CD8-positive, alpha-beta memory T cell (primary cell): ENCODE data around the gene RREB1. TPM values are rescaled to one million over a fixed set of nuclear protein-coding genes. Genes with fewer than 3 reads are reported as not detected.

Experiments used
- CTCF ChIA-PET: fragments of 350-600 bp; sonication (Branson Sonifier 250); formaldehyde crosslinking; loops from one replicate; lab custom pipeline; 2021; ENCODE audit warnings: antibody characterized with exemption; lab: Charles Lee
- POLR2A ChIA-PET: fragments of 350-600 bp; sonication (Branson Sonifier 250); formaldehyde crosslinking; loops from one replicate; lab custom pipeline; 2021; ENCODE audit warnings: antibody characterized with exemption; lab: Charles Lee
- DNase-seq, 5 donors: peaks; one replicate each; pipeline versions ENCODE4 v3.0.0 to v3.0.0-alpha.2; 2020 to 2022; ENCODE audit warnings: mixed read lengths in 1 of 5
- H3K27ac ChIP-seq: one replicate; pipeline ENCODE4 v1.7.0; 2013; ENCODE audit warnings: low read depth, mild to moderate bottlenecking, low read length, moderate library complexity
- H3K27me3 ChIP-seq: 2 replicates; pipeline ENCODE4 v1.7.0; 2013; ENCODE audit warnings: low read length, mild to moderate bottlenecking; ENCODE audit not compliant: insufficient read depth, poor library complexity, severe bottlenecking
- H3K36me3 ChIP-seq: 2 replicates; pipeline ENCODE4 v1.7.0; 2013; ENCODE audit warnings: mild to moderate bottlenecking, low read length, moderate library complexity; ENCODE audit not compliant: insufficient read depth
- H3K4me1 ChIP-seq: 2 replicates; pipeline ENCODE4 v1.7.0; 2013; ENCODE audit warnings: mild to moderate bottlenecking, low read length, moderate library complexity; ENCODE audit not compliant: insufficient read depth
- H3K4me3 ChIP-seq: 2 replicates; pipeline ENCODE4 v1.7.0; 2013; ENCODE audit warnings: mild to moderate bottlenecking, low read length
- H3K9me3 ChIP-seq: 2 replicates; pipeline ENCODE4 v1.7.0; 2013; ENCODE audit warnings: mild to moderate bottlenecking, low read length
- H3K27ac Mint-ChIP-seq, 8 donors: one replicate each; pipeline ENCODE4 v1.8.0; 2020 to 2021; ENCODE audit warnings: mixed read lengths in 8 of 8, mild to moderate bottlenecking in 6 of 8, inconsistent platforms in 3 of 8, moderate library complexity in 3 of 8
- H3K27me3 Mint-ChIP-seq, 2 donors: one replicate each; pipeline ENCODE4 v1.8.0; 2020 to 2021; ENCODE audit warnings: mixed read lengths in 2 of 2, mild to moderate bottlenecking in 1 of 2, moderate library complexity in 1 of 2
- H3K36me3 Mint-ChIP-seq, 3 donors: one replicate each; pipeline ENCODE4 v1.8.0; 2020 to 2021; ENCODE audit warnings: mixed read lengths in 3 of 3, inconsistent platforms in 1 of 3, mild to moderate bottlenecking in 1 of 3
- H3K4me1 Mint-ChIP-seq, 3 donors: one replicate each; pipeline ENCODE4 v1.8.0; 2020 to 2021; ENCODE audit warnings: mixed read lengths in 3 of 3, inconsistent platforms in 1 of 3, mild to moderate bottlenecking in 1 of 3
- H3K4me3 Mint-ChIP-seq, 7 donors: one replicate each; pipeline ENCODE4 v1.8.0; 2020 to 2021; ENCODE audit warnings: mixed read lengths in 7 of 7, mild to moderate bottlenecking in 6 of 7, moderate library complexity in 4 of 7, inconsistent platforms in 2 of 7
- H3K9me3 Mint-ChIP-seq, 5 donors: one replicate each; pipeline ENCODE4 v1.8.0; 2020 to 2022; ENCODE audit warnings: mixed read lengths in 5 of 5, mild to moderate bottlenecking in 3 of 5, moderate library complexity in 2 of 5, inconsistent platforms in 1 of 5
- polyA plus RNA-seq: library from polyadenylated mRNA; unstranded; fragments of 300-500 nt; fragmentation: Illumina TruSeq; gene quantifications from one replicate; pipeline ENCODE4 v1.2.3, GENCODE V29; 2021
- total RNA-seq, 2 experiments: library from RNA; stranded (reverse); gene quantifications; one replicate each; pipeline ENCODE4 v1.2.3, GENCODE V29; 2021

Gene RREB1
- total and polyA plus RNA-seq, 3 experiments from 2014 or later: 8.5 to 18.7 (median 17.7) TPM

DNA sequence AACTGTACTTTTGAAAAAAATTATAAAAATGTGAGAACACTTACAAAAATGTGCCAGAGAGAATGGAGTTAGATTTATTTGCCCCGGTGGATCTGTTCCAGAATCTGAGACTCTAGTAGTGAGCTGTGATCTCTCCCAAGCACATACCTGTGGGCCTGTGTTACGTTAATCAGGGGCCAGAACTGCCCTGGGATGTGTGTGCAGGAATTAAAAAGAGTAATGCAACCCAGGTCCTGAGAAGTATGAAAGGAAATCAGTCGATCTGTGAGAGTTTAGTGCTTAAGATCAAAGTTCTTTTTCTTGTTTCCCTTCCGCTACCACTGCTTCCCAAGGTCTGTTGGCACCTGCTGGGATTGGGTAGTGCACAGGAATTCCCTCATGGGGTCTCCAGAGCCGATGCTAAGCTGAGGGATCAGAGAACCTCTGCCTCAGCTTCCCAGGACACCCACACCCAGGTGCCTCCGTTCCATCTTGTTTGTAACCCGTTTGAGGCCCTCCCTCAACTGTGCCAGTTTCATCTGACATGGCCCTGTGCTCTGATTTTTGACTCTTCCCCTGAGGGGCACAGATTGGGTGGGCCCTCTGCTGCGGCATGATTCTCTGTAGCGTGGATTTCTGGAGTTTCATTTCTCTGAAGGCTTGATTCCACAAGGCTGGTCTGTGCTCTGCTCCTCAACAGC, 87.7 kb downstream of the RREB1 start:
- CTCF ChIA-PET: no interaction called here
- H3K27me3 ChIP-seq: no peaks in the 10 kb centered on the region
- H3K9me3 ChIP-seq: no peaks in the 10 kb centered on the region
- no peak overlapping the region for H3K27ac ChIP-seq
- H3K27me3 Mint-ChIP-seq: no peaks in the 10 kb centered on the region
- no peaks in the 10 kb centered on the region for H3K36me3 ChIP-seq
- peaks cover 0 to 1% (median 0%) of the 10 kb centered on the region in 5 donors for H3K9me3 Mint-ChIP-seq
- DNase-seq: peak in 1 of 5 donors; percentile 16
- POLR2A ChIA-PET: no interaction called here
- H3K36me3 Mint-ChIP-seq: peaks cover 9 to 75% (median 17%) of the 10 kb centered on the region in 3 donors
- H3K27ac Mint-ChIP-seq: peak overlapping the region in 4 of 8 donors; percentile 29 to 86 (median 58)
- peaks cover 25% of the 10 kb centered on the region for H3K4me1 ChIP-seq
- H3K4me1 Mint-ChIP-seq: peaks cover 25 to 46% (median 30%) of the 10 kb centered on the region in 3 donors
- H3K4me3 Mint-ChIP-seq: peak overlapping the region in 2 of 7 donors; percentile 32 to 39
- H3K4me3 ChIP-seq: no peak overlapping the region

DNA sequence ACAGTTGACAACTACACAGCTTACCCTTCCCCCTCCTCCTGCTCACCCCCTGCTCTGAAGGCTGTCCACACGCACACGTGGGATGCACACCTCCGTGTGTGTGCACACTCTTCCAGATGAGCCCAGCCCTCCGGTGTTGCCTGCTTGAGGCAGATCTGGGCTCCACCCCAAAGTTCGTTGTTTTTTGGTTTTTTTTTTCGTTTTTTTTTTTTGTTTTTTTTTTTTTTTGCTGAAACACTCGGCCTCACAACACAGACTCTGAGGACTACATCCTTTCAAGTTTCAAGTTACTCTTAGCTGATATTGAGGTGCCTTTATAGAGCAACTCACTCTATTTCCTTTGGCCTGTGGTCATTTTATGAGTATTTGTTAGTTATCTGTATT, 88.2 kb downstream of the RREB1 start:
- ChIA-PET POLR2A (no interaction called here), CTCF (interaction anchor here (0.7 to 1.4 kb wide), 3 partner anchors 12 to 510 kb away, joined by 3 to 4 read pairs (median 3); no protein-coding TSS in a partner anchor)
- Histone ChIP-seq H3K27ac (no peak overlapping the region), H3K27me3 (no peaks in the 10 kb centered on the region), H3K4me1 (peaks cover 25% of the 10 kb centered on the region), H3K4me3 (no peak overlapping the region), H3K9me3 (no peaks in the 10 kb centered on the region), H3K36me3 (no peaks in the 10 kb centered on the region)
- peaks cover 25 to 50% (median 30%) of the 10 kb centered on the region in 3 donors for H3K4me1 Mint-ChIP-seq
- no peak for DNase-seq
- peak overlapping the region in 5 of 8 donors; percentile 29 to 86 (median 56) for H3K27ac Mint-ChIP-seq
- peak overlapping the region in 2 of 7 donors; percentile 32 to 39 for H3K4me3 Mint-ChIP-seq
- H3K36me3 Mint-ChIP-seq: peaks cover 4 to 75% (median 12%) of the 10 kb centered on the region in 3 donors
- peaks cover 0 to 1% (median 0%) of the 10 kb centered on the region in 5 donors for H3K9me3 Mint-ChIP-seq
- no peaks in the 10 kb centered on the region for H3K27me3 Mint-ChIP-seq

GRCh38 chr6:7196685-7197283, 89.0 kb downstream of the RREB1 start:
- no peak for DNase-seq
- H3K4me1 Mint-ChIP-seq: peaks cover 27 to 54% (median 30%) of the 10 kb centered on the region in 3 donors
- Histone ChIP-seq H3K4me3 (no peak overlapping the region), H3K4me1 (peaks cover 25% of the 10 kb centered on the region), H3K9me3 (no peaks in the 10 kb centered on the region), H3K36me3 (no peaks in the 10 kb centered on the region), H3K27me3 (no peaks in the 10 kb centered on the region), H3K27ac (no peak overlapping the region)
- no peak overlapping the region for H3K27ac Mint-ChIP-seq
- H3K9me3 Mint-ChIP-seq: peaks cover 0 to 1% (median 0%) of the 10 kb centered on the region in 5 donors
- ChIA-PET POLR2A (no interaction called here), CTCF (interaction anchor here (0.7 to 1.4 kb wide), 3 partner anchors 13 to 511 kb away, joined by 3 to 4 read pairs (median 3); no protein-coding TSS in a partner anchor)
- H3K4me3 Mint-ChIP-seq: no peak overlapping the region
- H3K27me3 Mint-ChIP-seq: no peaks in the 10 kb centered on the region
- H3K36me3 Mint-ChIP-seq: peaks cover 0 to 76% (median 10%) of the 10 kb centered on the region in 3 donors

- H3K4me1 Mint-ChIP-seq: peaks cover 26 to 58% (median 30%) of the 10 kb centered on the region in 3 donors
- POLR2A ChIA-PET: no interaction called here
- H3K4me3 Mint-ChIP-seq: no peak overlapping the region
Measured at GRCh38 chr6:7197747-7198146, 90.0 kb downstream of the RREB1 start.

DNA sequence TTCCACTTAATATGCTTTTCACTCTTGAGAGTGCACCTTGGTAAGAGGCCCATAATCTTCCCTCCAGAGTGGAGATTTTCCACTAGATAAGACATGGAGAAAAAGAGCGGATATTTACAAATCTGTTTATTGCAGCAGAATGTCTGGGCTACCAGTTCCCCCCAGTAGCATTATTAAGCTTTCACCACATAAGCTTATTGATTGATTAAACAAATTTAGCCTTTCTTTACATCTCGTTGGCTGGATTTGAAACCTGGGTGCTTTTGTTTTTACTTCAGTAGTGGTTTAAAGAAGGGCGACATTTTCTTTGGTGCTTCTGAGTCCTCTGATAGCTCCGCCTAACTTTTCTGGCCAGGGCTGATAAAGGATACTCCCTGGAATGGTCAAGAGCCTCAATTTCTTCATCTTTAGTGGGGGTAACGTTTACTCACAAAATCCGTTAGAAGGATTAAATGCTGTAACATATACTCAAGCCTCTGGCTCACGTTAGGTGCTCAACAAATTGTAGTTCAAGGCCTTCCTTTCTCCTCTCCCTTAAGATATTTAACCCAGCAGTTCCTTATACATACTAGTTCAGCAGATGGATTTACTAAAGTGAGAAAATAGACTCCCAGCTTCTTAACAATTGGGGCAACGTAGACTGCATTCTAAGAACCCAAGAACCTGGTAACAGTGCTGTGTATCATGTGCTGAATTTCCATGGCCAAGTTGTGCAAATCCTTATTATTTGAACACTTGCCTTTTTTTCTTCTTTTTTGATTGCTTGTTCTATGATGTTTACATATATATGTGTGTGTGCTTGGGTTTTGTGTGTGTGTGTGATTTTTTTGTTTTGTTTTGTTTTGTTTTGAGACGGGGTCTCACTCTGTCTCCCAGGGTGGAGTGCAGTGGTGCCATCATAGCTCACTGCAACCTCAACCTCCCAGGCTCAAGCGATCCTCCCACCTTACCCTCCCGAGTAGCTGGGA, 91.4 kb downstream of the RREB1 start:
- Histone ChIP-seq H3K27me3 (no peaks in the 10 kb centered on the region), H3K4me3 (no peak overlapping the region), H3K27ac (peak overlapping the region; percentile 69), H3K36me3 (peaks cover 12% of the 10 kb centered on the region), H3K9me3 (no peaks in the 10 kb centered on the region), H3K4me1 (peaks cover 25% of the 10 kb centered on the region)
- ChIA-PET CTCF (no interaction called here), POLR2A (no interaction called here)
- Mint-ChIP-seq H3K36me3 (peaks cover 0 to 74% (median 14%) of the 10 kb centered on the region in 3 donors), H3K4me1 (peaks cover 18 to 53% (median 30%) of the 10 kb centered on the region in 3 donors), H3K4me3 (no peak overlapping the region), H3K27me3 (no peaks in the 10 kb centered on the region), H3K27ac (peak overlapping the region in 2 of 8 donors; percentile 23 to 87), H3K9me3 (peaks cover 0 to 1% (median 0%) of the 10 kb centered on the region in 5 donors)
- DNase-seq: no peak

More at GRCh38 chr6:7197747-7198146, 90.0 kb downstream of the RREB1 start:
- H3K27ac ChIP-seq: no peak overlapping the region
- H3K9me3 Mint-ChIP-seq: peaks cover 0 to 1% (median 0%) of the 10 kb centered on the region in 5 donors
- CTCF ChIA-PET: no interaction called here
- H3K27ac Mint-ChIP-seq: no peak overlapping the region
- H3K36me3 Mint-ChIP-seq: peaks cover 0 to 77% (median 13%) of the 10 kb centered on the region in 3 donors
- H3K4me1 ChIP-seq: peaks cover 25% of the 10 kb centered on the region
- no peaks in the 10 kb centered on the region for H3K27me3 ChIP-seq
- no peaks in the 10 kb centered on the region for H3K27me3 Mint-ChIP-seq
- peaks cover 3% of the 10 kb centered on the region for H3K36me3 ChIP-seq
- DNase-seq: no peak
- H3K4me3 ChIP-seq: no peak overlapping the region
- no peaks in the 10 kb centered on the region for H3K9me3 ChIP-seq

DNA sequence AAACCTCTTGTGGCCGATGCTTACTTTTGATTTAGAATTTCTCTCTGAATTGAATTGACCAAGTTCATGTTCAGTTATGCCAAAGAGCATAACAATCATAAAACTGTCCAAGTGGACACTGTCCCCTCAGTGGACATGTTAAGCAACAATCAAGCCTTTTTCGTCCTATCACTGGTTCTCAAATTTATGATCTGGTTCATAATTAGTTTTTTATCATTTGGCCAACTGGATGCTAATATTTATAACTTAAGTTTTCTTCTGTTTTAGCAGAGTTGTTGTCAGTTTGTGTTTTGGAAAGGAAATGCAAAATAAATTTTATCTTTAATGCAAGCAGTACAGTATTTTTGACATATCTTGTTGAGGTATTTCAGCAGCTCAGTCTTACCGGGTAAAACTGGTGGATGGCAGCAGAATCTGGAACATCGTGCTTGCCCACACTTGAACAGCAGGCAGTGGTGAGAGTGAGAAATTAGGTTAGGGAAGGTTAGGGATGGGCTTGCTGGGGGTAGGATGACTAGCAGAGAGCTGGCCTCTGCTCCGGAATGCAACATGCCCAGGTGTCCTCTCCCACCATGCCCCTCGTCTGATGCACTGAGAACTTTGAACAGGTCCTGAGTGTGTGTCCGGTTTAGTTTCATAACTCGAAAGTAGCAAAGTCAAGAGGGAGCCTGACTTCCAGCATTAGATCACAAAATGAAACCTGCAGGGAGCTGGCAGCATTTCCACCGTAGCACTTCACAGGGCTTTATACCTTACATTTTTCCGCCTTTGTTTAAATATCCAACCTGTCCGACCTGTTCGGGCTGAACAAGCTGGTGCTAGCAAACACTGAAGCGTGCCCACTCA, 93.1 kb downstream of the RREB1 start:
- Mint-ChIP-seq H3K9me3 (no peaks in the 10 kb centered on the region), H3K4me1 (peaks cover 5 to 36% (median 17%) of the 10 kb centered on the region in 3 donors), H3K36me3 (peaks cover 0 to 74% (median 14%) of the 10 kb centered on the region in 3 donors), H3K27ac (peak overlapping the region in 1 of 8 donors; percentile 39), H3K27me3 (no peaks in the 10 kb centered on the region), H3K4me3 (no peak overlapping the region)
- H3K4me1 ChIP-seq: peaks cover 13% of the 10 kb centered on the region
- POLR2A ChIA-PET: no interaction called here
- no peaks in the 10 kb centered on the region for H3K9me3 ChIP-seq
- H3K36me3 ChIP-seq: peaks cover 12% of the 10 kb centered on the region
- peak overlapping the region; percentile 12 for H3K4me3 ChIP-seq
- DNase-seq: no peak
- no peaks in the 10 kb centered on the region for H3K27me3 ChIP-seq
- CTCF ChIA-PET: no interaction called here
- peak overlapping the region; percentile 70 for H3K27ac ChIP-seq

DNA sequence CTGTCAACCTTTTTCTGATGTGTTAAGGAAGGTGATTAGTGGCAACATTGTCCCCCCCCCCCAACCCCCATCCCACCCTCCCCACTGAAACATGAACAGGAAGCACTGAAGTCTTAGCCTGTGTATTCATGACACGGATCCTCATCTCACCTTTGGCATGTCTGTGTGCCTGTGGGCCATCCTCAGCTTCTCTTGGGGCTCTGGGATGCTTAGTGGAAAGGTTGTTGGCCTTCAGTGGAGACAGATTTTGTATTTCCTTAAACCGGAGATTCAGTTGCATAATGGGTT, 93.6 kb downstream of the RREB1 start:
- no peak for DNase-seq
- Histone ChIP-seq H3K27me3 (no peaks in the 10 kb centered on the region), H3K4me3 (no peak overlapping the region), H3K4me1 (peaks cover 7% of the 10 kb centered on the region), H3K9me3 (no peaks in the 10 kb centered on the region), H3K36me3 (peaks cover 12% of the 10 kb centered on the region), H3K27ac (peak overlapping the region; percentile 70)
- POLR2A ChIA-PET: no interaction called here
- CTCF ChIA-PET: no interaction called here
- Mint-ChIP-seq H3K27ac (no peak overlapping the region), H3K4me3 (no peak overlapping the region), H3K4me1 (peaks cover 1 to 33% (median 11%) of the 10 kb centered on the region in 3 donors), H3K9me3 (no peaks in the 10 kb centered on the region), H3K27me3 (no peaks in the 10 kb centered on the region), H3K36me3 (peaks cover 0 to 76% (median 11%) of the 10 kb centered on the region in 3 donors)
